ENCODE measurements around the gene VPS13C. TPM values are rescaled to one million over a fixed set of nuclear protein-coding genes. Genes with fewer than 3 reads are reported as not detected.

VPS13C gene
- total RNA-seq, 1 donor from 2014 or later, result 84.0 TPM

DNA sequence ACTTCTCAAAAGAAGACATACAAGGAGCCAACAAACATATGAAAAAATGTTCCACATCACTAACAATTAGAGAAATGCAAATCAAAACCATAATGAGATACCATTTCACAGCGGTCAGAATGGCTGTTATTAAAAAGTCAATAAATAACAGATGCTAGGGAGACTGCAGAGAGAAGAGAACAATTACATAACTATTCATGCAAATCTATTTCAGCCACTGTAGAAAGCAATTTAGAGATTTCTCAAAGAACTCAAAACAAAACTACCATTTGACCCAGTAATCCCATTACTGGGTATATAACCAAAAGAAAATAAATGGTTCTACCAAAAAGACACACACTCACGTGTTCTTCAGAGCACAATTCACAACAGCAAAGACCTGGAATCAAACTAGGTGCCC lies 116.3 kb downstream of the VPS13C start:
- no peak for DNase-seq (ENCODE audit: extremely low read depth, low read depth, low spot score)

- DNase-seq (ENCODE audit: extremely low read depth, low read depth, low spot score), result no peak
These were observed 122.0 kb downstream of the VPS13C start for GRCh38 chr15:61938249-61938648.

- DNase-seq (ENCODE audit: extremely low read depth, low read depth, low spot score), result no peak
These were observed 123.6 kb downstream of the VPS13C start for GRCh38 chr15:61936528-61937195.

- DNase-seq (ENCODE audit: extremely low read depth, low read depth, low spot score), result no peak
These were observed 124.8 kb downstream of the VPS13C start for GRCh38 chr15:61935493-61935892.

DNA sequence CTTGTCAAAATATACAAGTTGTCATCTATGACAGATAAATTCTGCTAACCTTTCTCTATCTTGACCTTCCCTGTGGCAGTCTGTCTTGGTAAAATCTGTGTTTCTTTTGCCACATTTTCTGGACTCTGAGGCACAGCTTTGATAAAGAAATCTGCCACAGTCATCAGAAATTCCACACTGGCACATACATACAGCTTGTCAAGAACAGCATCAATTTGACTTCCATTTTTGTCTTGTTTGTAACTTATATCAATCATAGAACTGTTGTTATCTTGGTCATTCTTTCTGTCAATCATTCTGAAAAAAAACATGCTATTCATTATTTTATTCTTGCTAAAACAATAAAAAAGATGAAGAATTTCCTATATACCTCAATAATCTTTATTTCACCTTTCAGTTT lies 130.8 kb downstream of the VPS13C start:
- no peak for DNase-seq (ENCODE audit: extremely low read depth, low read depth, low spot score)

DNA sequence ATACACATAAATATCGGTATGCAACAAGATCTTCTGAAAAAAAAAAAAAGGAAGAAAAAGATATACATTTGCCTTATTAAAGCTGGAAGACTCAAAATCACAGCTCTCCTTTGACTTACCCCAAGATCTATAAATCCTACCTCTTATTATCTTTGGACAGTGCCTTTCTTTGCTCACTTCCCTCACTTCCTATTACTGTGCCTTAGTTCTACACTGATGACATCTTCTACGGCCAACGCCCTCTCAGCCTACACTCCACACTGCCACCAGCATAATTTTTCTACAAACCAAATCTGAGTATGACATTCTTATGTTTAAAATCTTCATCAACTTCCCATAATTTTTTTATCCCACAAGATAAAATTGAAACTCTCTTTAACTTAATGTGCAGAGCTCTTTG lies 137.1 kb downstream of the VPS13C start:
- no peak for DNase-seq (ENCODE audit: extremely low read depth, low read depth, low spot score)

- no peak for DNase-seq (ENCODE audit: extremely low read depth, low read depth, low spot score)
These were observed 139.2 kb downstream of the VPS13C start for GRCh38 chr15:61921093-61921492.

- no peak for DNase-seq (ENCODE audit: extremely low read depth, low read depth, low spot score)
These were observed 142.8 kb downstream of the VPS13C start for GRCh38 chr15:61917457-61917856.

DNA sequence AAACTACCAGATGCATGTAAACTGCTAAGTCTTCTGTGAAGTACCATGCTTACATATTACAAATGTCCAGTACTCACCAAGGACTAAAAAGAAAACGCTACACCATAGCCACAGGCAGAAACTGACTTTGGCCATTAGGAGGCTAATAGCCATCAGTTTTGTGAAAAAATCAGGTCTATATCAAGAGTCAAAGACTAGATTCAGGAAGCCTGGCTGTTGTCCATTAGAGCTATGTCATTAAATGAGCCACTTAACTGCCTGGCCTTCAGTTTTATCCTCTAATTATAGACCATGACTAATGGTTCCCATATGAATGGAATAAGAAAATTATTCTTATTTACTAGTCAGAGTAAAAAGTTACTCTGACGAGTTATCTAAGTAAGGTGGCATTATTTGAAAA lies 144.1 kb downstream of the VPS13C start:
- DNase-seq (ENCODE audit: extremely low read depth, low read depth, low spot score), result no peak

DNA sequence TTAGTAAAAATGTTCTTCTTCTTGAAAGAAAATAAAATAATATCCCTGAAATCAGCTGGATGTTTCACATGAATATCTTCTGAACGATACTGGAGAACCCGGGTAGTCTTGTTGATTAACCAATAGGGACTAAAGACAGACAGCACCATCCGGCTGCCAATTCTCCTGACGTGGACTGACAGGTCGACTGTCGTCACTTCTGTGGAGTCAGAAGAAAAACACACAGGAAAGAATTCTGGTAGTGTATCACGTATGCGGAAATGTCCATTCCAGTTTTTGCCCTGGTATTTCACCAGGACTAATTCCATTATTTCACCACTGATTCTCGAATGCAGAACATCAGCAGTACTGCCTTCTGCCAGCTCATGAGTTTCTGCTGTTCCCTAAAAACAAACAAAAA lies 144.6 kb downstream of the VPS13C start:
- no peak for DNase-seq (ENCODE audit: extremely low read depth, low read depth, low spot score)

- no peak for DNase-seq (ENCODE audit: extremely low read depth, low read depth, low spot score)
These were observed 149.3 kb downstream of the VPS13C start for GRCh38 chr15:61910839-61911369.

DNA sequence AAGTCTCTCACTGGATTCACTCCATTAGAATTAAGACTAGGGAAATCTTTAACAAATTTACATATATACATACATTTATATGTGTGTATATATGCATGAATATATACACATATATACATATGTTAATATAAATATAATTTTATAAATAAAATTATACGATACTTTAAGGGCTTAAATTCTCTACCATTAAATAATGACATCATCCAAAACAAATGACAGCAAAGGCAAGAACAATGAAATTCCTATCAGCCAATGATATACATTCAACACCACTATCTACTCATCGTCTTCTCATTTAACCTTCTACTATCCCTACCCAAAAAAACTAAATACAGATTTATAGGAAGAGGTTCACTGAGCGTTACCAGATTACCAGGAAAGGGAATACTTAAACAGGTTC lies 152.0 kb downstream of the VPS13C start:
- no peak for DNase-seq (ENCODE audit: extremely low read depth, low read depth, low spot score)

GRCh38 chr15:61907753-61908086 lies 152.5 kb downstream of the VPS13C start:
- no peak for DNase-seq (ENCODE audit: extremely low read depth, low read depth, low spot score)

GRCh38 chr15:61906961-61907752 lies 153.1 kb downstream of the VPS13C start:
- no peak for DNase-seq (ENCODE audit: extremely low read depth, low read depth, low spot score)

DNA sequence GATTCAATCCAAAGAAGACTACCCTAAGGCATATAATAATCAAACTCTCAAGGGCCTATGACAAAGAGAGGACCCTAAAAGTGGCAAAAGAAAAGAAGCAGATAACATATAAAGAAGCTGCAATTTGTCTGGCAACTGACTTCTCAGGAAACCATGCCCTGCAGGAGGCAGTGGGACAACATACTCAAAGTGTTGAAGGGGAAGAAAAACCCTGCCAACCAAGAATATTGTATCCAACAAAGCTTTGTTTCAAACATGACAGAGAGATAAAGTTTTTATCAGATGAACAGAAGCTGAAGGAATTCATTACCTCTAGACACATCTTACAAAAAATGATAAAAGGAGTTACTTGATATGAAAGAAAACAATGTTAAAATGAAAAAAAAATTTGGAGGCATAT lies 167.1 kb downstream of the VPS13C start:
- DNase-seq (ENCODE audit: extremely low read depth, low read depth, low spot score), result no peak

GRCh38 chr15:61892140-61892539 lies 168.1 kb downstream of the VPS13C start:
- no peak for DNase-seq (ENCODE audit: extremely low read depth, low read depth, low spot score)

GRCh38 chr15:61890106-61890505 lies 170.1 kb downstream of the VPS13C start:
- DNase-seq (ENCODE audit: extremely low read depth, low read depth, low spot score), result no peak

DNA sequence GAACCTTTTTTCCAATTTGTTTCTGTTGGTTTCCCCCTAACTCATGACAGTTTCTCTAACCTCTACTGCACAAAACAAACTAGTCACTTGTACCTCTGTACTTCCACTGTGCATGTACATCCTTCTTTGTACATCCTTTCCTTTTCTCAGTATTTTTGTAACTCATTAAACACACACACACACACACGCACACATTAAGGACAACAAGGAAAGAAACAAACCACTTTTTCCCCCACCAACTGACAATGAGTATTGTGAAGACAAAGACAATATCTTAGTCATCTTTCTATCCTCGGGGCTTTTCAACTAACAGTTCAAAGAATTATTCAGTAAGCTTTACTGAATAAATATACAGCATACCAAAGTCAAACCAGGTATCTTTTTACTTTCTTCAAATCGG lies 170.5 kb downstream of the VPS13C start:
- DNase-seq (ENCODE audit: extremely low read depth, low read depth, low spot score), result no peak

DNA sequence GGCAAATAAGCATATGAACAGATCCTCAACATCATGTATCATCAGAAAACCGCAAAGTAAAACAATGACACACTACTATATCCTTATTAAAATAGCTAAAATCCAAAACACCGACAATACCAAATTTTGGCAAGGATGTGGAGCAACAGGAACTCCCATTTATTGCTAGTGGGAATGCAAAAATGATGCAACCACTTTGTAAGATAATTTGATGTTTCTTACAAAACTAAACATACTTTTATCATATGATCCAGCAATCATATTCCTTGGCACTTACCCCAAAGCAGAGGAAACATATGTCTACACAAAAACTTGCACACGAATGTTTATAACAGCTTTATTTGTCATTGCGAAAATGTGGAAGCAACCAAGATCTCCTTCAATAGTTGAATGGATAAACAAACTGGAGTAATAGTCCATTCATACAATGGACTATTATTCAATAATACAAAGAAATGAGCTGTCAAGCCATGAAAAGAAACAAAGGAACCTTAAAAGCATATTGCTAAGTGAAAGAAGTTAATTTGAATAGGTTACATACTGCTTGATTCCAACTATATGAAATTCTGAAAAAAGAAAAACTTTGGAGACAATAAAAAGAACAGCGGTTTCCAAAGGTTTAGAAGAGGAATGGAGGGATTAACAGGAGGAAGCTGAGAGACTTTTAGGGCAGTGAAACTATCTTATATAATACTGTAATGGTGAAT lies 172.0 kb downstream of the VPS13C start:
- DNase-seq (ENCODE audit: extremely low read depth, low read depth, low spot score), result no peak

DNA sequence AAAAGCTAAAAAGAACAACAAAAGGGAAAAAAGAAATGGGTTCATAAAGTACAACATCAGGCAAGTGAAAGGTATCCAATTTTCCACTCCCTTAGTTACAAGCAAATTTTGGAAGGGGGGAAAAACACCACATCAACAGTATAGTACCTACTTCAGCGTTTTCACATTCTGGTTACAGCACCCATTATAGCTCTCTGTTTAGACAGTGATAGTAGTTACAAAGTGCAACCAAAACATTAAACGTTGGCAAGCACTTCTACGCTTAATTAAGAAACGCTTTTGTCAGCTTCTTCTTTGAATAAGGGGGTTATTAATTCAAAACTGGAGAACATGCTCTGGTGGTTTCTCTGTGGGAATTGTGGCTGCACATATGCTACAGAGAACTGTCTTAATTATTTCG lies 180.2 kb downstream of the VPS13C start:
- DNase-seq (ENCODE audit: extremely low read depth, low read depth, low spot score), result no peak

- no peak for DNase-seq (ENCODE audit: extremely low read depth, low read depth, low spot score)
These were observed 181.0 kb downstream of the VPS13C start for GRCh38 chr15:61879219-61879618.
